RKO (cell line): Measurements from ENCODE around the gene DGKI.
A peak's percentile ranks its signal among the peaks of the same experiment; 100 is the strongest.

ENCODE experiments used
- DNase-seq: peaks from one replicate; pipeline ENCODE4 v3.0.0-alpha.2; 2016; ENCODE audit warnings: low spot score

The DGKI gene

GRCh38 chr7:137342828-137343261 is 503.9 kb downstream of the DGKI start:
- no peak for DNase-seq

GRCh38 chr7:137342265-137342664 is 504.5 kb downstream of the DGKI start:
- DNase-seq: no peak

- peak; percentile 28 for DNase-seq
These were observed 508.9 kb downstream of the DGKI start for GRCh38 chr7:137337902-137338301.

- DNase-seq: no peak
These were observed 511.0 kb downstream of the DGKI start for GRCh38 chr7:137335814-137336213.

- no peak for DNase-seq
These were observed 515.4 kb downstream of the DGKI start for GRCh38 chr7:137331378-137331777.
